ENCODE results near the gene TERB1.
"Not testable (repeated sequence)": the region's sequence is repeated elsewhere in the genome, so short reads cannot be mapped to it uniquely, and the experiment has no call there.

Gene TERB1

GRCh38 chr16:66811043-66811442, 9.7 kb upstream of the TERB1 start:
- no peak for DNase-seq

GRCh38 chr16:66810391-66810790, 9.0 kb upstream of the TERB1 start:
- no peak for DNase-seq

GRCh38 chr16:66809765-66810164, 8.4 kb upstream of the TERB1 start:
- DNase-seq = no peak

GRCh38 chr16:66802159-66802558, 775 bp upstream of the TERB1 start:
- DNase-seq = no peak

GRCh38 chr16:66800856-66801255, 528 bp downstream of the TERB1 start:
- no peak for DNase-seq

GRCh38 chr16:66798161-66798560, 3.2 kb downstream of the TERB1 start:
- no peak for DNase-seq

GRCh38 chr16:66793984-66794383, 7.4 kb downstream of the TERB1 start:
- DNase-seq = not testable (repeated sequence)

- DNase-seq = no peak
These were observed 11.2 kb downstream of the TERB1 start for GRCh38 chr16:66790130-66790733.

GRCh38 chr16:66787427-66787826, 14.0 kb downstream of the TERB1 start:
- no peak for DNase-seq

- DNase-seq = no peak
These were observed 14.8 kb downstream of the TERB1 start for GRCh38 chr16:66786551-66786950.

- no peak for DNase-seq
These were observed 24.9 kb downstream of the TERB1 start for GRCh38 chr16:66776457-66776856.

- peak; percentile 6 for DNase-seq
These were observed 26.4 kb downstream of the TERB1 start for GRCh38 chr16:66774981-66775380.

GRCh38 chr16:66758086-66758485, 43.3 kb downstream of the TERB1 start:
- no peak for DNase-seq

GRCh38 chr16:66754819-66755218, 46.6 kb downstream of the TERB1 start:
- DNase-seq = no peak

- no peak for DNase-seq
These were observed 47.2 kb downstream of the TERB1 start for GRCh38 chr16:66754211-66754610.

GRCh38 chr16:66752958-66753357, 48.4 kb downstream of the TERB1 start:
- no peak for DNase-seq

- DNase-seq = no peak
These were observed 49.0 kb downstream of the TERB1 start for GRCh38 chr16:66752379-66752778.

- DNase-seq = no peak
These were observed 49.4 kb downstream of the TERB1 start for GRCh38 chr16:66751992-66752322.

- peak; percentile 92 for DNase-seq
These were observed 49.9 kb downstream of the TERB1 start, which contains the start of gene DYNC1LI2 for GRCh38 chr16:66751303-66751991. DYNC1LI2 (minus strand) TSS chr16:66751609; CDS start chr16:66751591, 18 bp downstream.

GRCh38 chr16:66751053-66751302, 50.4 kb downstream of the TERB1 start:
- no peak for DNase-seq

- DNase-seq = peak; percentile 28
These were observed 50.9 kb downstream of the TERB1 start for GRCh38 chr16:66750279-66751052.

GRCh38 chr16:66746682-66747081, 54.7 kb downstream of the TERB1 start:
- peak; percentile 93 for DNase-seq

GRCh38 chr16:66746048-66746447, 55.3 kb downstream of the TERB1 start:
- DNase-seq = no peak
